ENCODE data around the gene CHST8. TPM values are rescaled to one million over a fixed set of nuclear protein-coding genes. Genes with fewer than 3 reads are reported as not detected.
A peak's percentile ranks its signal among the peaks of the same experiment; 100 is the strongest.

The CHST8 gene
- total RNA-seq, 1 donor from 2014 or later: not detected

DNA sequence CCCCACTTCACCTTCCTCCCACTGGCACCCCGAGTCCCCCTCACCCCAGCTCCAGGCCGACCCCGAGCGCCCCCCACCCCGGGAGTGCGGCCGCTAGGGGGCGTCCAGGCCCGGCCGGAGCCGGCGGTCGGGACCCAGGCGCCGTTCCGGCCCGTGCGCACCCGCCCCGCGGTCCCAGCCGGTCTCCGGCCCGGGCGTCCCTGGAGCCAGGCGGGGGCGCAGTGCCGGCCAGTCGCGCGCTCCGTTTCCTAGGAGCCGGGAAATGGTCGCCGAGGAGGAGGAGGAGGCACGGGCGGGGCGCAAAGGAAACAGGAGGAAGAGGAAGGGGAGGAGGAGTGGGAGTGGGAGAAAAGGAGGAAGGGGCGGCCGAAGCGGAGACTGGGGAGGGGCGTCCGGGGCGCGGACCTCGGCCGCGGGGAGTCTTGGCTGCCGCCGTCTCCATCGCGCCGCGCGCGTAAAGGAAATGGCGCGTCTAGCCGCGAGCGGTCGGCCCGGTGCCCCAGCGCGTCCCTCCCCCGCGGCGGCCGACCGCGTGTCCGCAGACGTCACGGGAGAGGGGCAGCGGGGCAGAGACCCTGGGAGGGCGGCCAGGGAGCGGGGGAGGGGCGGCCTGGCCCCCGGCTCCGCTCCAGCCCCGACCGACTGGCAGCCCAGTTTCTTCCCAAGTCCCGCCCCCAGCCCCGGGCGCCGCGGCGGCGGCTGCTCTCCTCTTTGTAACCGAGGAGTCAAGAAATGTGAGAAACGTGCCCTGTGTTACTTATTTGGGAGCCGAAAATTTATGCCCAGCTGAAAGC, 173.8 kb downstream of the CHST8 start:
- H3K4me1 ChIP-seq (ENCODE audit: insufficient read depth, low read length): peaks cover 15% of the 10 kb centered on the region

DNA sequence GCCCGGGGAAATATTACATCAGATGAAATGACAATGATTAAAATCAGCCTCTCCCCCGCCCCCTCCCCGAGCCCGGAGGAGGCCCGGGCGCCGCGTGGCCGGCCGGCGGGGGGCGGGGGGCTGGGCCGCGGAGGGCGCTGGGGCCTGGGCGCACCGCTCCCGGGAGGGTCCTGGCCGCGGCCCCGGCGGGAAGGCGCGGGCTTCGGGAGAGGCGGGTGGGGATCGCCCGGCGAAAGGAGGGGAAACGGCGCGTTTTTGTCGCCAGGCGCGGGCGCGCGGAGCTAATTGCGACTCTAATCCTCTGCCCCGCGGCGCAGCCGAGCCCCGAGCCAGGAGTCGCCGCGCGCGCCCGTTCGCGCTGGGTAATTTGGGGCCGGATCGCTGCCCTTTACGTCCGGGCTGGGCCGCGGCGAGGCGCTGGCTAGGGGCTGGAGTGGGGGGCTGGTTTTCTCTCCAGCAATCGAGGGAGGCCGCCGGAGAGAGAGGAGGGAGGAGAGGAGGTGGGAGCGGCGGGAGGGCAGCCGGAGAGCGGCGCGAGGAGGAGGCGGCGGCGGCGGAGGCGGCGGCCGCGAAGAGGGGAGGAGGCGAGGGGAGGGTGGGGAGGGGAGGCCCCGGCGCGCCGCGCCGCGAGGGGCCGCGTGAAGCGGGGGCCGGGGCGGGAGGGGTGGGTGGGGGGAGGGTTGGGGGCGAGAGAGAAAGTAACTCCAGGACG, 174.6 kb downstream of the CHST8 start, which contains the start of gene KCTD15:
Gene KCTD15, plus strand, starts transcription at position 707 of the 712 bp plus-strand sequence. CDS start 3,585 bp downstream, outside the sequence.
- H3K4me3 ChIP-seq (ENCODE audit: insufficient read depth, low read depth, low read length): peak within 1 kb of the TSS; percentile 79
- FAIRE-seq (no peak), DNase-seq (ENCODE audit: low read depth) (peak; percentile 41)
- H4K20me1 ChIP-seq (ENCODE audit: insufficient read depth, low read length): peaks cover 31% of the 10 kb centered on the region
- peaks cover 6% of the 10 kb centered on the region for H3K27me3 Mint-ChIP-seq (ENCODE audit: low read depth, unreplicated experiment)
- TF ChIP-seq, protein P1, sequence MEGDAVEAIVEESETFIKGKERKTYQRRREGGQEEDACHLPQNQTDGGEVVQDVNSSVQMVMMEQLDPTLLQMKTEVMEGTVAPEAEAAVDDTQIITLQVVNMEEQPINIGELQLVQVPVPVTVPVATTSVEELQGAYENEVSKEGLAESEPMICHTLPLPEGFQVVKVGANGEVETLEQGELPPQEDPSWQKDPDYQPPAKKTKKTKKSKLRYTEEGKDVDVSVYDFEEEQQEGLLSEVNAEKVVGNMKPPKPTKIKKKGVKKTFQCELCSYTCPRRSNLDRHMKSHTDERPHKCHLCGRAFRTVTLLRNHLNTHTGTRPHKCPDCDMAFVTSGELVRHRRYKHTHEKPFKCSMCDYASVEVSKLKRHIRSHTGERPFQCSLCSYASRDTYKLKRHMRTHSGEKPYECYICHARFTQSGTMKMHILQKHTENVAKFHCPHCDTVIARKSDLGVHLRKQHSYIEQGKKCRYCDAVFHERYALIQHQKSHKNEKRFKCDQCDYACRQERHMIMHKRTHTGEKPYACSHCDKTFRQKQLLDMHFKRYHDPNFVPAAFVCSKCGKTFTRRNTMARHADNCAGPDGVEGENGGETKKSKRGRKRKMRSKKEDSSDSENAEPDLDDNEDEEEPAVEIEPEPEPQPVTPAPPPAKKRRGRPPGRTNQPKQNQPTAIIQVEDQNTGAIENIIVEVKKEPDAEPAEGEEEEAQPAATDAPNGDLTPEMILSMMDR (IDR thresholded peaks at IDR 0.05; ENCODE audit: insufficient read depth, low read depth, low read length): no peak
- no peak for TF ChIP-seq EZH2 (IDR thresholded peaks at IDR 0.05; ENCODE audit: insufficient read depth, low read length)
- H3K36me3 ChIP-seq (ENCODE audit: insufficient read depth, low read length): peaks cover 12% of the 10 kb centered on the region
- peaks cover 15% of the 10 kb centered on the region for H3K4me1 ChIP-seq (ENCODE audit: insufficient read depth, low read length)
- H2AFZ ChIP-seq (ENCODE audit: low read depth, low read length): peak within 1 kb of the TSS; percentile 86
- H3K9ac ChIP-seq (ENCODE audit: low read length): peak within 1 kb of the TSS; percentile 87
- peak within 1 kb of the TSS; percentile 93 for H3K4me3 Mint-ChIP-seq (ENCODE audit: unreplicated experiment)
- H3K4me1 Mint-ChIP-seq (ENCODE audit: low read depth, unreplicated experiment): peaks cover 21% of the 10 kb centered on the region
- no peaks in the 10 kb centered on the region for H3K27me3 ChIP-seq (ENCODE audit: insufficient read depth, low read length)
- H3K27ac Mint-ChIP-seq (ENCODE audit: unreplicated experiment): peak within 1 kb of the TSS; percentile 69
- peak within 1 kb of the TSS; percentile 87 for H3K27ac ChIP-seq (ENCODE audit: low read depth, low read length)
- H3K79me2 ChIP-seq (ENCODE audit: insufficient read depth, low read length): peaks cover 36% of the 10 kb centered on the region
- peak within 1 kb of the TSS; percentile 94 for H3K4me2 ChIP-seq (ENCODE audit: low read length)
- H3K9me3 ChIP-seq (ENCODE audit: insufficient read depth, low read depth, low read length): no peaks in the 10 kb centered on the region
- peaks cover 2% of the 10 kb centered on the region for H3K36me3 Mint-ChIP-seq (ENCODE audit: low read depth, unreplicated experiment)
- H3K9me3 Mint-ChIP-seq (ENCODE audit: unreplicated experiment): no peaks in the 10 kb centered on the region

More for the DNA sequence above, 173.8 kb downstream of the CHST8 start:
- TF ChIP-seq, protein P1 (IDR thresholded peaks at IDR 0.05; ENCODE audit: insufficient read depth, low read depth, low read length): peak; percentile 19
- TF ChIP-seq EZH2 (IDR thresholded peaks at IDR 0.05; ENCODE audit: insufficient read depth, low read length): no peak
- Histone ChIP-seq H3K79me2 (ENCODE audit: insufficient read depth, low read length) (peaks cover 28% of the 10 kb centered on the region), H4K20me1 (ENCODE audit: insufficient read depth, low read length) (peaks cover 23% of the 10 kb centered on the region), H3K27ac (ENCODE audit: low read depth, low read length) (peak overlapping the region; percentile 87), H3K9ac (ENCODE audit: low read length) (peak overlapping the region; percentile 87), H3K9me3 (ENCODE audit: insufficient read depth, low read depth, low read length) (no peaks in the 10 kb centered on the region), H3K4me2 (ENCODE audit: low read length) (peak overlapping the region; percentile 88), H3K4me3 (ENCODE audit: insufficient read depth, low read depth, low read length) (peak overlapping the region; percentile 63), H3K36me3 (ENCODE audit: insufficient read depth, low read length) (peaks cover 8% of the 10 kb centered on the region), H2AFZ (ENCODE audit: low read depth, low read length) (peak overlapping the region; percentile 86), H3K27me3 (ENCODE audit: insufficient read depth, low read length) (no peaks in the 10 kb centered on the region)
- peaks cover 21% of the 10 kb centered on the region for H3K4me1 Mint-ChIP-seq (ENCODE audit: low read depth, unreplicated experiment)
- H3K36me3 Mint-ChIP-seq (ENCODE audit: low read depth, unreplicated experiment): no peaks in the 10 kb centered on the region
- H3K27me3 Mint-ChIP-seq (ENCODE audit: low read depth, unreplicated experiment): peaks cover 7% of the 10 kb centered on the region
- no peak for FAIRE-seq
- peak overlapping the region; percentile 78 for H3K27ac Mint-ChIP-seq (ENCODE audit: unreplicated experiment)
- DNase-seq (ENCODE audit: low read depth): peak; percentile 76
- no peaks in the 10 kb centered on the region for H3K9me3 Mint-ChIP-seq (ENCODE audit: unreplicated experiment)
- peak overlapping the region; percentile 83 for H3K4me3 Mint-ChIP-seq (ENCODE audit: unreplicated experiment)
